ENCODE results near the gene SF3A2.

- TF ChIP-seq CTCF (conservative IDR thresholded peaks at IDR 0.05; ENCODE audit: low read length) (no peak), EZH2phosphoT487 (IDR thresholded peaks at IDR 0.05; ENCODE audit: borderline replicate concordance, low read depth, low read length) (no peak)
These were observed 42.8 kb upstream of the SF3A2 start for GRCh38 chr19:2193807-2194206.

Measured in OCI-LY7 (cell line).